ENCODE measurements around the gene CBLN3. TPM values are rescaled to one million over a fixed set of nuclear protein-coding genes. Genes with fewer than 3 reads are reported as not detected.

The CBLN3 gene
- total RNA-seq, 1 experiment from 2014 or later = 3.4 TPM

DNA sequence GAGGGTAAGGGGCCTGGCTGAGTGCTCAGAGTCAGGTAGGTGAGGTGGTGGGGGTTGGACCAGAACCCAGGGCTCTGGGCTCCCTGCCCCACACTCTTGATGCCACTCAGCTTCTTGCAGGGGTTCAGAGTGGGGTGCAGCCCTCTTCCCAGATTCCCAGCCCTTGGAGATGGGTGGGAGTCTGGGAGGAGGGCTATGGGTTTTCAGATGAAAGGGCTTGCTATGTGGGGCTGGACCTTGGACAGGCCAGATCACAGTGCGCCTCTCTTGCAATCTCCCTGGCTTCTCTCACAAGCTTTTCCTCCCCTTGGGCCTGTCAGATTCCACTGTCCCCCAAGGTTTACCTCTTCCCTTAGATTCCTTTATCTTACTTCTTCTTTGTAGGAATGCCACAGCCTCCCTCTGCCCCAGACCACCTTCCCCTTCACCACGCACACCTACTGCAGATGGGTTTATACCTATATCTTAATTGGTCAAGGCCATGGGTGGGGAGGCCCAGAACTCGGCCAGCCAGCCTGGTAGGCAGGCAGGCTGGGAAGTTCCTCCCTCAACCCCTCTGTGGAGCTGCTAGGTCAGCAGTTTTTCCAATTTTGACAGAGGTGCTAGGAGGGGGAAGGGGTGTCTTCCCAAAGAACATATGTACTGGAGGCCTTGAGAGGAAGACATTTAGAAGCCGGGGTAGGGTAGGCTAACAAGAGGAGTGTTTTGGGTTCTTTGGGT is 29.3 kb downstream of the CBLN3 start:
- Histone ChIP-seq H3K4me1 (ENCODE audit: insufficient read depth, low read length) (peaks cover 5% of the 10 kb centered on the region; the same call in 1 of the 2 replicates), H3K27ac (ENCODE audit: low read length) (no peak overlapping the region), H3K79me2 (ENCODE audit: low read length) (no peaks in the 10 kb centered on the region), H2AFZ (ENCODE audit: low read length) (no peak overlapping the region), H3K9ac (ENCODE audit: low read length) (no peak overlapping the region), H3K27me3 (ENCODE audit: low read length) (no peaks in the 10 kb centered on the region), H3F3A (ENCODE audit: low read length, unreplicated experiment) (no peaks in the 10 kb centered on the region), H3K4me2 (ENCODE audit: low read length) (peak overlapping the region; percentile 78), H3K9me3 (ENCODE audit: low read length) (no peaks in the 10 kb centered on the region), H3K9me2 (replicated peaks; ENCODE audit: low read length) (no peaks in the 10 kb centered on the region), H3K36me3 (ENCODE audit: low read depth, low read length) (no peaks in the 10 kb centered on the region), H3K4me3 (ENCODE audit: low read length) (no peak overlapping the region), H4K20me1 (ENCODE audit: low read length) (no peaks in the 10 kb centered on the region)
- ATAC-seq (no peak), DNase-seq (no peak)
- CTCF ChIA-PET = interaction anchor here (0.7 kb wide), 1 partner anchor 67 kb away, joined by 6 read pairs; no protein-coding TSS in a partner anchor
- no TSS peak for BruUV-seq (replicated peaks)
- TF ChIP-seq EZH2phosphoT487 (IDR thresholded peaks at IDR 0.05; ENCODE audit: borderline replicate concordance, low read length) = no peak
- TF ChIP-seq, protein P1, sequence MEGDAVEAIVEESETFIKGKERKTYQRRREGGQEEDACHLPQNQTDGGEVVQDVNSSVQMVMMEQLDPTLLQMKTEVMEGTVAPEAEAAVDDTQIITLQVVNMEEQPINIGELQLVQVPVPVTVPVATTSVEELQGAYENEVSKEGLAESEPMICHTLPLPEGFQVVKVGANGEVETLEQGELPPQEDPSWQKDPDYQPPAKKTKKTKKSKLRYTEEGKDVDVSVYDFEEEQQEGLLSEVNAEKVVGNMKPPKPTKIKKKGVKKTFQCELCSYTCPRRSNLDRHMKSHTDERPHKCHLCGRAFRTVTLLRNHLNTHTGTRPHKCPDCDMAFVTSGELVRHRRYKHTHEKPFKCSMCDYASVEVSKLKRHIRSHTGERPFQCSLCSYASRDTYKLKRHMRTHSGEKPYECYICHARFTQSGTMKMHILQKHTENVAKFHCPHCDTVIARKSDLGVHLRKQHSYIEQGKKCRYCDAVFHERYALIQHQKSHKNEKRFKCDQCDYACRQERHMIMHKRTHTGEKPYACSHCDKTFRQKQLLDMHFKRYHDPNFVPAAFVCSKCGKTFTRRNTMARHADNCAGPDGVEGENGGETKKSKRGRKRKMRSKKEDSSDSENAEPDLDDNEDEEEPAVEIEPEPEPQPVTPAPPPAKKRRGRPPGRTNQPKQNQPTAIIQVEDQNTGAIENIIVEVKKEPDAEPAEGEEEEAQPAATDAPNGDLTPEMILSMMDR (conservative IDR thresholded peaks at IDR 0.05; ENCODE audit: low read depth, low read length) = no peak
- TF ChIP-seq EZH2 (IDR thresholded peaks at IDR 0.05; ENCODE audit: low read length, unreplicated experiment) = no peak
- POLR2A ChIA-PET (ENCODE audit: unreplicated experiment) = no interaction called here
- intact Hi-C loops (cut with micrococcal nuclease) = no loop called here

DNA sequence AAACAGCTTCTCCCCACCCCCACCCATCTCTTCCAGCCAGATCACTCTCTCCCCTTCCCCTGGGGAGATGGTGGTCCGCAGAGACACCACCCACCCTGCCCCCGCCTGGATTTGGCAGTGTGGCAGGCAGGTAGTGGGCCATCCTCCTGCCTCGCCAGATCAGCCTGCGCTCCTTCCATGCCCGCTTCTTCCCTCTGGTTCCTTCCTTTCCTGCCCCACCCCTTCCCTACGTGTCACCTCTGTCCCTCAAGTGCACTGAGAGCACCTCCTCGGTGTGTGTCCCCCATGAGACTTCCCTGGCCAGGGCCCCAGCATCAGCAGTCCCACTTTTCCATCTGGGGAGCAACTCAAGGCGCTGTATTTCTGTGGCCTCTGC is 30.0 kb downstream of the CBLN3 start:
- H3K79me2 ChIP-seq (ENCODE audit: low read length) = no peaks in the 10 kb centered on the region
- no peaks in the 10 kb centered on the region for H3K9me3 ChIP-seq (ENCODE audit: low read length)
- BruUV-seq (replicated peaks) = no TSS peak
- no peaks in the 10 kb centered on the region for H3K27me3 ChIP-seq (ENCODE audit: low read length)
- POLR2A ChIA-PET (ENCODE audit: unreplicated experiment) = no interaction called here
- DNase-seq = no peak
- peaks cover 5% of the 10 kb centered on the region; the same call in 1 of the 2 replicates for H3K4me1 ChIP-seq (ENCODE audit: insufficient read depth, low read length)
- CTCF ChIA-PET = no interaction called here
- peak overlapping the region; percentile 76 for H2AFZ ChIP-seq (ENCODE audit: low read length)
- H3K9ac ChIP-seq (ENCODE audit: low read length) = no peak overlapping the region
- H3F3A ChIP-seq (ENCODE audit: low read length, unreplicated experiment) = no peaks in the 10 kb centered on the region
- ATAC-seq = no peak
- no peaks in the 10 kb centered on the region for H4K20me1 ChIP-seq (ENCODE audit: low read length)
- no peaks in the 10 kb centered on the region for H3K36me3 ChIP-seq (ENCODE audit: low read depth, low read length)
- H3K4me2 ChIP-seq (ENCODE audit: low read length) = peak overlapping the region; percentile 78
- TF ChIP-seq EZH2 (IDR thresholded peaks at IDR 0.05; ENCODE audit: low read length, unreplicated experiment) = no peak
- TF ChIP-seq, protein P1 (conservative IDR thresholded peaks at IDR 0.05; ENCODE audit: low read depth, low read length) = no peak
- no peak for TF ChIP-seq EZH2phosphoT487 (IDR thresholded peaks at IDR 0.05; ENCODE audit: borderline replicate concordance, low read length)
- peak overlapping the region; percentile 64 for H3K4me3 ChIP-seq (ENCODE audit: low read length)
- H3K27ac ChIP-seq (ENCODE audit: low read length) = no peak overlapping the region
- intact Hi-C loops (cut with micrococcal nuclease) = no loop called here
- H3K9me2 ChIP-seq (replicated peaks; ENCODE audit: low read length) = no peaks in the 10 kb centered on the region

All from PC-3 (cell line).